Activated naive CD4-positive, alpha-beta T cell treated with anti-CD3 and anti-CD28 coated beads for 36 hours (primary cell): ENCODE measurements around the gene ANKS1A. TPM values are rescaled to one million over a fixed set of nuclear protein-coding genes. Genes with fewer than 3 reads are reported as not detected.

Experiments
- CTCF ChIA-PET: fragments of 350-600 bp; sonication (Branson Sonifier 250); formaldehyde crosslinking; loops from one replicate; lab custom pipeline; 2021; ENCODE audit warnings: antibody characterized with exemption; lab: Charles Lee
- DNase-seq: peaks from one replicate; pipeline ENCODE4 v3.0.0-alpha.2; 2020
- H3K27ac Mint-ChIP-seq: one replicate; pipeline ENCODE4 v1.8.0; 2021; ENCODE audit warnings: mild to moderate bottlenecking, mixed read lengths
- H3K27me3 Mint-ChIP-seq: one replicate; pipeline ENCODE4 v1.8.0; 2021; ENCODE audit warnings: low read depth, mixed read lengths
- H3K36me3 Mint-ChIP-seq: one replicate; pipeline ENCODE4 v1.8.0; 2021; ENCODE audit warnings: low read depth, mixed read lengths
- H3K4me1 Mint-ChIP-seq: one replicate; pipeline ENCODE4 v1.8.0; 2021; ENCODE audit warnings: low read depth, mixed read lengths
- H3K4me3 Mint-ChIP-seq: one replicate; pipeline ENCODE4 v1.8.0; 2021; ENCODE audit warnings: mild to moderate bottlenecking, moderate library complexity, mixed read lengths
- H3K9me3 Mint-ChIP-seq: one replicate; pipeline ENCODE4 v1.8.0; 2021; ENCODE audit warnings: mixed read lengths
- intact Hi-C: fragments of 100-400 bp; cut with micrococcal nuclease; formaldehyde crosslinking; loops from one replicate; pipeline ENCODE4 v1.15.1; 2023
- total RNA-seq, 2 experiments: library from RNA; stranded (reverse); gene quantifications; one replicate each; pipeline ENCODE4 v1.2.3, GENCODE V29; 2021

ANKS1A gene
- total RNA-seq, 2 experiments from 2014 or later: 6.5 to 6.8 TPM

- intact Hi-C loops: no loop called here
- H3K4me1 Mint-ChIP-seq: no peaks in the 10 kb centered on the region
- no peak overlapping the region for H3K27ac Mint-ChIP-seq
- H3K9me3 Mint-ChIP-seq: no peaks in the 10 kb centered on the region
- no peak for DNase-seq
- H3K36me3 Mint-ChIP-seq: no peaks in the 10 kb centered on the region
- CTCF ChIA-PET: no interaction called here
- H3K27me3 Mint-ChIP-seq: no peaks in the 10 kb centered on the region
- H3K4me3 Mint-ChIP-seq: no peak overlapping the region
These were observed 142.8 kb downstream of the ANKS1A start for GRCh38 chr6:35031611-35032529.

- intact Hi-C loops: no loop called here
- H3K27ac Mint-ChIP-seq: no peak overlapping the region
- CTCF ChIA-PET: no interaction called here
These were observed 144.6 kb downstream of the ANKS1A start for GRCh38 chr6:35033683-35034082.

GRCh38 chr6:35034411-35035191, 145.5 kb downstream of the ANKS1A start:
- Mint-ChIP-seq H3K4me1 (no peaks in the 10 kb centered on the region), H3K9me3 (no peaks in the 10 kb centered on the region), H3K27ac (no peak overlapping the region), H3K4me3 (no peak overlapping the region), H3K36me3 (no peaks in the 10 kb centered on the region), H3K27me3 (no peaks in the 10 kb centered on the region)
- CTCF ChIA-PET: no interaction called here
- DNase-seq: no peak
- intact Hi-C loops: no loop called here

More at GRCh38 chr6:35033683-35034082, 144.6 kb downstream of the ANKS1A start:
- H3K4me3 Mint-ChIP-seq: no peak overlapping the region
- DNase-seq: no peak
- H3K9me3 Mint-ChIP-seq: no peaks in the 10 kb centered on the region
- H3K36me3 Mint-ChIP-seq: no peaks in the 10 kb centered on the region
- H3K4me1 Mint-ChIP-seq: no peaks in the 10 kb centered on the region
- no peaks in the 10 kb centered on the region for H3K27me3 Mint-ChIP-seq

- no peak for DNase-seq
- intact Hi-C loops: no loop called here
- no peak overlapping the region for H3K27ac Mint-ChIP-seq
- no peaks in the 10 kb centered on the region for H3K9me3 Mint-ChIP-seq
- no peak overlapping the region for H3K4me3 Mint-ChIP-seq
- no peaks in the 10 kb centered on the region for H3K4me1 Mint-ChIP-seq
- H3K36me3 Mint-ChIP-seq: no peaks in the 10 kb centered on the region
- no peaks in the 10 kb centered on the region for H3K27me3 Mint-ChIP-seq
- CTCF ChIA-PET: no interaction called here
These were observed 146.5 kb downstream of the ANKS1A start for GRCh38 chr6:35035481-35036030.

- Mint-ChIP-seq H3K4me3 (no peak overlapping the region), H3K36me3 (no peaks in the 10 kb centered on the region), H3K27ac (no peak overlapping the region), H3K9me3 (no peaks in the 10 kb centered on the region), H3K27me3 (no peaks in the 10 kb centered on the region), H3K4me1 (no peaks in the 10 kb centered on the region)
- intact Hi-C loops: no loop called here
- DNase-seq: no peak
- CTCF ChIA-PET: no interaction called here
These were observed 147.2 kb downstream of the ANKS1A start for GRCh38 chr6:35036059-35036827.

- no peak overlapping the region for H3K4me3 Mint-ChIP-seq
- DNase-seq: no peak
- H3K4me1 Mint-ChIP-seq: no peaks in the 10 kb centered on the region
- H3K27ac Mint-ChIP-seq: no peak overlapping the region
- CTCF ChIA-PET: no interaction called here
- no peaks in the 10 kb centered on the region for H3K27me3 Mint-ChIP-seq
- H3K9me3 Mint-ChIP-seq: no peaks in the 10 kb centered on the region
- intact Hi-C loops: no loop called here
- no peaks in the 10 kb centered on the region for H3K36me3 Mint-ChIP-seq
These were observed 148.0 kb downstream of the ANKS1A start for GRCh38 chr6:35036828-35037663.

- CTCF ChIA-PET: no interaction called here
- DNase-seq: no peak
- H3K4me3 Mint-ChIP-seq: no peak overlapping the region
- no peaks in the 10 kb centered on the region for H3K9me3 Mint-ChIP-seq
- H3K4me1 Mint-ChIP-seq: no peaks in the 10 kb centered on the region
- H3K27me3 Mint-ChIP-seq: no peaks in the 10 kb centered on the region
- no peaks in the 10 kb centered on the region for H3K36me3 Mint-ChIP-seq
- intact Hi-C loops: no loop called here
- no peak overlapping the region for H3K27ac Mint-ChIP-seq
These were observed 148.6 kb downstream of the ANKS1A start for GRCh38 chr6:35037664-35038038.

- no peaks in the 10 kb centered on the region for H3K27me3 Mint-ChIP-seq
- no peak overlapping the region for H3K4me3 Mint-ChIP-seq
- H3K4me1 Mint-ChIP-seq: no peaks in the 10 kb centered on the region
- intact Hi-C loops: no loop called here
- no peaks in the 10 kb centered on the region for H3K36me3 Mint-ChIP-seq
- CTCF ChIA-PET: no interaction called here
- DNase-seq: no peak
- H3K27ac Mint-ChIP-seq: no peak overlapping the region
- no peaks in the 10 kb centered on the region for H3K9me3 Mint-ChIP-seq
These were observed 149.0 kb downstream of the ANKS1A start for GRCh38 chr6:35038076-35038475.

GRCh38 chr6:35040398-35040797, 151.3 kb downstream of the ANKS1A start:
- intact Hi-C loops: no loop called here
- Mint-ChIP-seq H3K36me3 (no peaks in the 10 kb centered on the region), H3K27ac (no peak overlapping the region), H3K4me3 (no peak overlapping the region), H3K27me3 (no peaks in the 10 kb centered on the region), H3K4me1 (no peaks in the 10 kb centered on the region), H3K9me3 (no peaks in the 10 kb centered on the region)
- CTCF ChIA-PET: interaction anchor here (0.5 to 1.5 kb wide), 2 partner anchors 99 to 298 kb away, joined by 6 to 7 read pairs; no protein-coding TSS in a partner anchor
- no peak for DNase-seq

- H3K4me3 Mint-ChIP-seq: no peak overlapping the region
- DNase-seq: no peak
- H3K4me1 Mint-ChIP-seq: peaks cover under 1% of the 10 kb centered on the region
- CTCF ChIA-PET: interaction anchor here (1.5 kb wide), 1 partner anchor 98 kb away, joined by 6 read pairs; no protein-coding TSS in a partner anchor
- no peak overlapping the region for H3K27ac Mint-ChIP-seq
- H3K36me3 Mint-ChIP-seq: no peaks in the 10 kb centered on the region
- H3K9me3 Mint-ChIP-seq: no peaks in the 10 kb centered on the region
- intact Hi-C loops: no loop called here
- no peaks in the 10 kb centered on the region for H3K27me3 Mint-ChIP-seq
These were observed 152.2 kb downstream of the ANKS1A start for GRCh38 chr6:35041086-35041861.
